ENCODE results near the gene MXRA8. TPM values are rescaled to one million over a fixed set of nuclear protein-coding genes. Genes with fewer than 3 reads are reported as not detected.

MXRA8 gene
- total RNA-seq, 1 experiment from 2014 or later: 25.3 TPM

GRCh38 chr1:1355416-1355815 lies 2.9 kb downstream of the MXRA8 start:
- Histone ChIP-seq H3K36me3 (ENCODE audit: low read depth, low read length) (no peaks in the 10 kb centered on the region), H3F3A (ENCODE audit: low read length, unreplicated experiment) (peaks cover 3% of the 10 kb centered on the region), H3K9ac (ENCODE audit: low read length) (no peak overlapping the region), H3K79me2 (ENCODE audit: low read length) (peaks cover 15% of the 10 kb centered on the region), H3K9me3 (ENCODE audit: low read length) (no peaks in the 10 kb centered on the region), H3K27me3 (ENCODE audit: low read length) (no peaks in the 10 kb centered on the region), H2AFZ (ENCODE audit: low read length) (0 out of 2 replicates have a peak overlapping the region, but pooled peaks have one; percentile 32), H3K9me2 (replicated peaks; ENCODE audit: low read length) (no peaks in the 10 kb centered on the region), H3K4me2 (ENCODE audit: low read length) (peak overlapping the region; percentile 78), H3K4me1 (ENCODE audit: insufficient read depth, low read length) (peaks cover 40% of the 10 kb centered on the region), H4K20me1 (ENCODE audit: low read length) (no peaks in the 10 kb centered on the region), H3K27ac (ENCODE audit: low read length) (no peak overlapping the region), H3K4me3 (ENCODE audit: low read length) (peak overlapping the region; percentile 58; the same call in 1 of the 2 replicates)
- peak; percentile 76 for DNase-seq
- POLR2A ChIA-PET (ENCODE audit: unreplicated experiment): no interaction called here
- CTCF ChIA-PET: no interaction called here
- BruUV-seq (replicated peaks): no TSS peak
- ATAC-seq: peak; percentile 43
- intact Hi-C loops (cut with micrococcal nuclease): no loop called here
- TF ChIP-seq EZH2 (IDR thresholded peaks at IDR 0.05; ENCODE audit: low read length, unreplicated experiment) (no peak), EZH2phosphoT487 (IDR thresholded peaks at IDR 0.05; ENCODE audit: borderline replicate concordance, low read length) (peak; percentile 81; the same call in 1 of the 2 replicates)

GRCh38 chr1:1354271-1355247 lies 3.8 kb downstream of the MXRA8 start:
- no TSS peak for BruUV-seq (replicated peaks)

More at GRCh38 chr1:1354271-1355247, 3.8 kb downstream of the MXRA8 start:
- no peaks in the 10 kb centered on the region for H3K9me2 ChIP-seq (replicated peaks; ENCODE audit: low read length)
- H3K4me3 ChIP-seq (ENCODE audit: low read length): peak overlapping the region; percentile 58
- no peak overlapping the region for H2AFZ ChIP-seq (ENCODE audit: low read length)
- intact Hi-C loops (cut with micrococcal nuclease): no loop called here
- ATAC-seq: peak; percentile 5
- H3K9me3 ChIP-seq (ENCODE audit: low read length): no peaks in the 10 kb centered on the region
- DNase-seq: no peak
- no peak overlapping the region for H3K27ac ChIP-seq (ENCODE audit: low read length)
- no peaks in the 10 kb centered on the region for H3K36me3 ChIP-seq (ENCODE audit: low read depth, low read length)
- peaks cover 3% of the 10 kb centered on the region for H3F3A ChIP-seq (ENCODE audit: low read length, unreplicated experiment)
- ChIA-PET POLR2A (ENCODE audit: unreplicated experiment) (no interaction called here), CTCF (interaction anchor here (0.6 kb wide), 1 partner anchor 45 kb away, joined by 3 read pairs; no protein-coding TSS in a partner anchor)
- H3K4me1 ChIP-seq (ENCODE audit: insufficient read depth, low read length): peaks cover 32% of the 10 kb centered on the region
- peaks cover 15% of the 10 kb centered on the region for H3K79me2 ChIP-seq (ENCODE audit: low read length)
- TF ChIP-seq EZH2phosphoT487 (IDR thresholded peaks at IDR 0.05; ENCODE audit: borderline replicate concordance, low read length) (no peak), EZH2 (IDR thresholded peaks at IDR 0.05; ENCODE audit: low read length, unreplicated experiment) (no peak), CTCF (conservative IDR thresholded peaks at IDR 0.05; ENCODE audit: low read depth, low read length) (no peak)
- H3K9ac ChIP-seq (ENCODE audit: low read length): 0 out of 2 replicates have a peak overlapping the region, but pooled peaks have one; percentile 9
- no peaks in the 10 kb centered on the region for H4K20me1 ChIP-seq (ENCODE audit: low read length)
- H3K4me2 ChIP-seq (ENCODE audit: low read length): peak overlapping the region; percentile 78
- no peaks in the 10 kb centered on the region for H3K27me3 ChIP-seq (ENCODE audit: low read length)

Measured in PC-3 (cell line).